K562 (cell line): Measurements from ENCODE around the gene MYLIP. TPM values are rescaled to one million over a fixed set of nuclear protein-coding genes. Genes with fewer than 3 reads are reported as not detected.

Experiments
- ATAC-seq: fragments of 200-7000 bp; cut with Tn5 transposase; 3 replicates; pipeline ENCODE4 v1.9.1; 2020; ENCODE audit warnings: moderate library complexity
- BruUV-seq: library from RNA; stranded (reverse); fragments of 400-500 nt; replicated peaks from 2 replicates; lab custom pipeline; 2021; lab: Mats Ljungman, UMichigan
- CTCF ChIA-PET: fragments of 300-600 bp; formaldehyde crosslinking; extraction: SDS; loops from one replicate; lab custom pipeline; 2021; ENCODE audit warnings: low intra/inter-chr PET ratio; lab: Yijun Ruan, JAX
- POLR2A ChIA-PET: fragments of 300-600, 350-650 bp; sonication (Branson Sonifier 250); formaldehyde crosslinking; extraction: SDS; loops from one replicate; lab custom pipeline; 2021; ENCODE audit warnings: antibody characterized with exemption, inconsistent platforms; lab: Yijun Ruan, JAX
- DNase-seq, 4 experiments: peaks; one replicate each; pipeline versions ENCODE4 v3.0.0 to v3.0.0-alpha.2; 2011 to 2018; ENCODE audit warnings: low spot score in 3 of 4, mixed read lengths in 3 of 4; ENCODE audit errors: extremely low read depth in 1 of 4
- FAIRE-seq: peaks from 2 replicates; lab custom pipeline; 2011; peaks lifted over from hg19 to GRCh38; lab: Jason Lieb, UNC
- H2AFZ ChIP-seq: 2 replicates; pipeline ENCODE4 v1.6.0; 2011; ENCODE audit warnings: low read depth, low read length, control low read depth, inconsistent platforms
- H3K27ac ChIP-seq: fragments of 200-600 bp; 3 replicates; pipeline ENCODE4 v1.8.0; 2011; ENCODE audit warnings: low read depth, mild to moderate bottlenecking, control low read depth, inconsistent platforms, low read length, moderate library complexity, mixed read lengths; ENCODE audit errors: extremely low read depth
- H3K27me3 ChIP-seq, 2 experiments: fragments of 300-600 bp in 1 of 2; 2 replicates in 1 of 2; 3 replicates in 1 of 2; pipeline versions ENCODE4 v1.6.0 to v1.8.0; 2011; ENCODE audit warnings: inconsistent platforms in 2 of 2, low read length in 2 of 2, mild to moderate bottlenecking in 1 of 2, mixed read lengths in 1 of 2, moderate library complexity in 1 of 2; ENCODE audit not compliant: control insufficient read depth in 2 of 2, insufficient read depth in 2 of 2
- H3K36me3 ChIP-seq: fragments of 300-600 bp; 3 replicates; pipeline ENCODE4 v1.8.0; 2011; ENCODE audit warnings: mild to moderate bottlenecking, low read length, inconsistent platforms; ENCODE audit not compliant: control insufficient read depth, insufficient read depth
- H3K4me1 ChIP-seq, 2 experiments: fragments of 200-600 bp in 1 of 2; replicated peaks in 1 of 2; 2 replicates in 1 of 2; 3 replicates in 1 of 2; pipeline versions ENCODE4 v1.5.1 to v1.8.0; 2011; ENCODE audit warnings: inconsistent platforms in 2 of 2, low read length in 2 of 2, mild to moderate bottlenecking in 1 of 2, mixed read lengths in 1 of 2, moderate library complexity in 1 of 2; ENCODE audit not compliant: control insufficient read depth in 2 of 2, insufficient read depth in 2 of 2
- H3K4me2 ChIP-seq: 2 replicates; pipeline ENCODE4 v1.6.1; 2011; ENCODE audit warnings: low read length, control low read depth, inconsistent platforms, mixed read lengths; ENCODE audit not compliant: insufficient read depth
- H3K4me3 ChIP-seq: fragments of 200-600 bp; sonication (generic), shearing (Covaris generic); 2 replicates; pipeline ENCODE4 v1.5.1; 2016; ENCODE audit warnings: control low read depth, inconsistent platforms
- H3K79me2 ChIP-seq: fragments of 200-600 bp; 3 replicates; pipeline ENCODE4 v1.8.0; 2011; ENCODE audit warnings: low read length, inconsistent platforms; ENCODE audit not compliant: control insufficient read depth, insufficient read depth
- H3K9ac ChIP-seq, 2 experiments: 2 replicates each; pipeline versions ENCODE4 v1.6.0 to v1.6.1; 2011; ENCODE audit warnings: low read depth in 2 of 2, low read length in 2 of 2, control low read depth in 1 of 2, inconsistent platforms in 1 of 2, mild to moderate bottlenecking in 1 of 2, mixed read lengths in 1 of 2; ENCODE audit not compliant: insufficient read depth in 1 of 2
- H3K9me1 ChIP-seq: one replicate; pipeline ENCODE4 v1.6.0; 2011; ENCODE audit warnings: inconsistent platforms, mild to moderate bottlenecking, low read length, moderate library complexity; ENCODE audit not compliant: control insufficient read depth, insufficient read depth
- H3K9me3 ChIP-seq: replicated peaks from 2 replicates; pipeline ENCODE4 v1.5.1; 2011; ENCODE audit warnings: low read depth, low read length, inconsistent platforms; ENCODE audit not compliant: control insufficient read depth, insufficient read depth
- H4K20me1 ChIP-seq: replicated peaks from 2 replicates; pipeline ENCODE4 v1.6.1; 2011; ENCODE audit warnings: low read length, inconsistent platforms, mixed read lengths; ENCODE audit not compliant: control insufficient read depth, insufficient read depth
- ESRRA ChIP-seq: fragments of 450-650 bp; IDR thresholded peaks from 2 replicates; pipeline ENCODE4 v1.6.1; 2014; ENCODE audit warnings: low read depth, mild to moderate bottlenecking, moderate library complexity, borderline replicate concordance
- ESRRB ChIP-seq: fragments of 250-450 bp; sonication (Bioruptor Pico); IDR thresholded peaks from 2 replicates; pipeline ENCODE4 v1.5.0; 2020; ENCODE audit warnings: mild to moderate bottlenecking, moderate library complexity, borderline replicate concordance
- FOXJ2 ChIP-seq: fragments of 200-800 bp; sonication (Bioruptor generic); IDR thresholded peaks from 2 replicates; pipeline ENCODE4 v1.6.1; 2016; ENCODE audit warnings: missing genetic modification characterization, missing compliant biosample characterization
- NFIC ChIP-seq: fragments of 450-650 bp; IDR thresholded peaks from 2 replicates; pipeline ENCODE4 v1.6.1; 2017; ENCODE audit warnings: mild to moderate bottlenecking, inconsistent platforms
- PKNOX1 ChIP-seq: fragments of 450-650 bp; IDR thresholded peaks from 2 replicates; pipeline ENCODE4 v1.6.1; 2016
- POLR2H ChIP-seq: IDR thresholded peaks from 2 replicates; pipeline ENCODE4 v1.6.1; 2016; ENCODE audit warnings: missing genetic modification characterization, low read depth, mild to moderate bottlenecking, control low read depth, missing compliant biosample characterization, moderate library complexity
- TEAD4 ChIP-seq, 2 experiments: sonication (generic) in 1 of 2; formaldehyde crosslinking in 1 of 2; IDR thresholded peaks; 2 replicates each; pipeline versions ENCODE4 v1.6.1 to v1.8.0; 2012 to 2022; ENCODE audit warnings: borderline replicate concordance in 1 of 2, inconsistent platforms in 1 of 2, low read length in 1 of 2, mild to moderate bottlenecking in 1 of 2, missing genetic modification reagents in 1 of 2
- THAP7 ChIP-seq: fragments of 250-450 bp; sonication (Bioruptor Pico); IDR thresholded peaks from 2 replicates; pipeline ENCODE4 v1.5.0; 2021
- TRIM25 ChIP-seq: fragments of 450-650 bp; IDR thresholded peaks from 2 replicates; pipeline ENCODE4 v1.7.0; 2016; ENCODE audit warnings: borderline replicate concordance
- VEZF1 ChIP-seq: fragments of 200-800 bp; sonication (Bioruptor generic); IDR thresholded peaks from 2 replicates; pipeline ENCODE4 v1.6.1; 2017; ENCODE audit warnings: missing genetic modification characterization, missing compliant biosample characterization
- ZBTB33 ChIP-seq: sonication (generic); formaldehyde crosslinking; IDR thresholded peaks from 2 replicates; pipeline ENCODE4 v1.8.1; 2023; ENCODE audit warnings: mild to moderate bottlenecking, missing genetic modification reagents
- ZNF263 ChIP-seq: sonication (generic); formaldehyde crosslinking; IDR thresholded peaks from 2 replicates; pipeline ENCODE4 v1.8.0; 2022; ENCODE audit warnings: mild to moderate bottlenecking, missing genetic modification reagents, borderline replicate concordance
- ZNF3 ChIP-seq: fragments of 250-450 bp; sonication (Bioruptor Pico); IDR thresholded peaks from 2 replicates; pipeline ENCODE4 v1.5.0; 2021; ENCODE audit warnings: mild to moderate bottlenecking, moderate library complexity
- WGBS: fragments of 100-300 bp; shearing (Covaris generic); methylation state at CpG from one replicate; pipeline ENCODE4 v1.1.6; 2016; ENCODE audit warnings: low coverage, mixed read lengths; ENCODE audit not compliant: insufficient coverage; ENCODE audit errors: missing lambda C conversion rate; 5-methylcytosine and 5-hydroxymethylcytosine counted together
- in situ Hi-C: fragments of 300-500 bp; cut with MboI; formaldehyde crosslinking; loops from 4 replicates; pipeline ENCODE4 v1.15.0; 2018; ENCODE audit warnings: inconsistent platforms, mixed read lengths
- intact Hi-C: fragments of 100-400 bp; cut with micrococcal nuclease; formaldehyde crosslinking; loops from 2 replicates; pipeline ENCODE4 v1.14.2; 2022
- polyA plus RNA-seq, 8 experiments: library from polyadenylated mRNA; depleted of rRNA in 4 of 8; stranded (reverse) in 5 of 8; unstranded in 3 of 8; fragments of >200 nt; fragmentation: Nextera tagmentation in 2 of 8; fragmentation: Illumina TruSeq in 1 of 8; extraction: Ambion mirVana in 2 of 8; extraction: Trizol in 1 of 8; gene quantifications; 2 replicates each; pipeline versions ENCODE4 v1.2.1 to v1.2.3, GENCODE V29; 2011 to 2014; ENCODE audit warnings: inconsistent platforms in 1 of 8, missing spikeins in 1 of 8
- total RNA-seq, 7 experiments: library from RNA; depleted of rRNA in 6 of 7; stranded (reverse); fragments of >200 nt in 6 of 7; fragmentation: Illumina TruSeq in 2 of 7; extraction: Trizol in 2 of 7; gene quantifications; 2 replicates each; pipeline versions ENCODE4 v1.2.1 to v1.2.3, GENCODE V29; 2011 to 2021; ENCODE audit warnings: low replicate concordance in 1 of 7

The MYLIP gene
- total and polyA plus RNA-seq, 9 of the 15 experiments (the other 6 are each of a cell fraction or from before 2014, with no cell fraction given), result 10.8 to 43.5 (median 31.5) TPM

GRCh38 chr6:16126056-16126455, 2.8 kb upstream of the MYLIP start:
- H3K79me2 ChIP-seq, result peaks cover 22% of the 10 kb centered on the region
- ChIA-PET POLR2A (interaction anchor here (0.6 kb wide), 1 partner anchor 391 kb away, joined by 4 read pairs; no protein-coding TSS in a partner anchor), CTCF (interaction anchor here (0.6 to 1.2 kb wide), 2 partner anchors 427 to 435 kb away, joined by 3 to 4 read pairs; no protein-coding TSS in a partner anchor)
- TF ChIP-seq VEZF1 (CRISPR knock-in tag), result no peak
- no peak for TF ChIP-seq TEAD4 (IDR thresholded peaks at IDR 0.05; ENCODE audit: low read length)
- TF ChIP-seq TEAD4 (CRISPR knock-in tag; IDR thresholded peaks at IDR 0.05; ENCODE audit: borderline replicate concordance), result no peak
- TF ChIP-seq ESRRA, result no peak
- peak; percentile 59 for TF ChIP-seq NFIC
- TF ChIP-seq FOXJ2 (tag), result no peak
- no peak for TF ChIP-seq POLR2H
- no peak for TF ChIP-seq ZNF3 (CRISPR knock-in tag)
- TF ChIP-seq ESRRB (CRISPR knock-in tag), result no peak
- TF ChIP-seq ZNF263 (CRISPR knock-in tag), result no peak
- TF ChIP-seq TRIM25, result no peak
- peak; percentile 52 for TF ChIP-seq PKNOX1
- TF ChIP-seq THAP7, result no peak
- no peak for TF ChIP-seq ZBTB33 (CRISPR knock-in tag)
- 60% methylated on average over 3 of the region's 3 CpGs for WGBS
- no peaks in the 10 kb centered on the region for H3K9me1 ChIP-seq
- H2AFZ ChIP-seq, result 0 out of 2 replicates have a peak overlapping the region, but pooled peaks have one; percentile 7
- H3K4me2 ChIP-seq, result no peak overlapping the region
- no peak overlapping the region for H3K27ac ChIP-seq
- peak in 1 of 4 experiments; percentile 27 for DNase-seq
- in situ Hi-C loops, result no loop called here
- intact Hi-C loops, result loop anchor here (10.0 kb wide), 1 partner anchor 331 kb away; no protein-coding TSS in a partner anchor
- no peak for FAIRE-seq
- H3K4me3 ChIP-seq, result no peak overlapping the region
- H3K4me1 ChIP-seq, result peaks cover 7 to 18% of the 10 kb centered on the region in 2 experiments; a peak in 4 of 5 replicates
- ATAC-seq, result no peak
- no peaks in the 10 kb centered on the region for H3K27me3 ChIP-seq
- peaks cover 13% of the 10 kb centered on the region for H4K20me1 ChIP-seq
- peaks cover 11% of the 10 kb centered on the region; the same call in 2 of the 3 replicates for H3K36me3 ChIP-seq
- H3K9ac ChIP-seq, result no peak overlapping the region
- H3K9me3 ChIP-seq, result no peaks in the 10 kb centered on the region
- no TSS peak for BruUV-seq
